Measurements from ENCODE around the gene USP24. TPM values are rescaled to one million over a fixed set of nuclear protein-coding genes. Genes with fewer than 3 reads are reported as not detected.

The USP24 gene
- total RNA-seq, 1 donor from 2014 or later, result 58.1 TPM

DNA sequence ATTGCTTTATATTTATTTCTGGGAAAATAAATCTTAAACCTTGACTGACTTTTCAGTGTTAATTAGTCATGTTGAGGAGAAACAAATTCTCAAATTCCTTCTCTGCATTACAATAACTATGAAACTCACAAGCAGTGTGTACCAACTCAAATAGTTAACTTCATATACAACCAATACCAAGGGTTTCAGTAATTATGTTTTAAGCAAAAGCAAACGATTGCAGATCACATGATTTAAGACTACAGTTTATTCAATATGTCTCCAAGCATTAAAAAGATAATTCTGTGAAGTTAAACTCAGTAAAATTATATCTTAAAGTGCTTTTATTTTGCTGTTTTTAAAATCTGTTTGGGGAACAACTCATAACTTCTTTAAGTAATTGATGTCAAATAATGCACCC, 147.2 kb downstream of the USP24 start:
- Mint-ChIP-seq H3K27ac (no peak overlapping the region), H3K4me3 (no peak overlapping the region), H3K27me3 (ENCODE audit: low read depth) (no peaks in the 10 kb centered on the region), H3K36me3 (peaks cover 46% of the 10 kb centered on the region), H3K4me1 (peaks cover 5% of the 10 kb centered on the region), H3K9me3 (no peaks in the 10 kb centered on the region)
- no peak for DNase-seq (ENCODE audit: low spot score in 2 of 2, unreplicated experiment in 2 of 2)
- TF ChIP-seq, protein P1, sequence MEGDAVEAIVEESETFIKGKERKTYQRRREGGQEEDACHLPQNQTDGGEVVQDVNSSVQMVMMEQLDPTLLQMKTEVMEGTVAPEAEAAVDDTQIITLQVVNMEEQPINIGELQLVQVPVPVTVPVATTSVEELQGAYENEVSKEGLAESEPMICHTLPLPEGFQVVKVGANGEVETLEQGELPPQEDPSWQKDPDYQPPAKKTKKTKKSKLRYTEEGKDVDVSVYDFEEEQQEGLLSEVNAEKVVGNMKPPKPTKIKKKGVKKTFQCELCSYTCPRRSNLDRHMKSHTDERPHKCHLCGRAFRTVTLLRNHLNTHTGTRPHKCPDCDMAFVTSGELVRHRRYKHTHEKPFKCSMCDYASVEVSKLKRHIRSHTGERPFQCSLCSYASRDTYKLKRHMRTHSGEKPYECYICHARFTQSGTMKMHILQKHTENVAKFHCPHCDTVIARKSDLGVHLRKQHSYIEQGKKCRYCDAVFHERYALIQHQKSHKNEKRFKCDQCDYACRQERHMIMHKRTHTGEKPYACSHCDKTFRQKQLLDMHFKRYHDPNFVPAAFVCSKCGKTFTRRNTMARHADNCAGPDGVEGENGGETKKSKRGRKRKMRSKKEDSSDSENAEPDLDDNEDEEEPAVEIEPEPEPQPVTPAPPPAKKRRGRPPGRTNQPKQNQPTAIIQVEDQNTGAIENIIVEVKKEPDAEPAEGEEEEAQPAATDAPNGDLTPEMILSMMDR (IDR thresholded peaks at IDR 0.05; ENCODE audit: unreplicated experiment), result no peak

DNA sequence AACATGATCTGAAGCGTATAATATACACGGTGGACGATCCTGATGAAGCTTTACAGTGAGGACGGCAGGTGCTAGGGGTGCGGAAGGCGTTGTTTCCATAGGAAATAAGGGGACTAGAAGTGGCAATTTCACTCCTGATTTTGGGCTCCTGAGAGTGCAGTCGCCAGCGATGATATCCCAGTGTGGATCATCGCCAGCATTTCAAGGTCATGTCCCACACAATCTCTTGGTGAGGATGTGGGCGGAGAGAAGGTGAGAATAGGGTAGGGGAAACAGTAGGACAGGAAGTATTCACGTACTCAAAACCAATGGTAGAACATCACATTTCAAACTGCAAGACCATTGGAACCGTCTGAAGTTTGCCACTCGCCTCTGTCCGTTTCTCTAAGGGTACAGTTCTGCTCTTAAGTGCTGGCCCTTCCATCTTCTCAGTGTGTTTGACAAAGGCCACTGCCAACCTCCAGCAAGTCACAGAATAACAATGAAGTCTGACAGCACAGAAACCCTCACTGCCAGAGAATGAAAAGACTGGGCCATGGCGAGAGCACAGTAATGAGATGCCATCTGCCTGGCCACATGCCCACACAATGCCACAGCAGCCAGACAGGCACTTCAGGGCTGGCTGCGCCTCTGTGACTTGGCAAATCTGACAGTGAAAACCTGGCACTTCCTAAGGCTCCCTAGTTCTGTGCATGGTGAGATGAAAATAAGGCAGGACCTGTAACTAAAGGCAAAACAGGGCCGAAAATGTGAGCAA, 148.0 kb downstream of the USP24 start:
- no peaks in the 10 kb centered on the region for H3K27me3 Mint-ChIP-seq (ENCODE audit: low read depth)
- no peak for DNase-seq (ENCODE audit: low spot score in 2 of 2, unreplicated experiment in 2 of 2)
- no peak overlapping the region for H3K27ac Mint-ChIP-seq
- H3K36me3 Mint-ChIP-seq, result peaks cover 41% of the 10 kb centered on the region
- peaks cover 5% of the 10 kb centered on the region for H3K4me1 Mint-ChIP-seq
- TF ChIP-seq, protein P1 (IDR thresholded peaks at IDR 0.05; ENCODE audit: unreplicated experiment), result no peak
- no peaks in the 10 kb centered on the region for H3K9me3 Mint-ChIP-seq
- no peak overlapping the region for H3K4me3 Mint-ChIP-seq

DNA sequence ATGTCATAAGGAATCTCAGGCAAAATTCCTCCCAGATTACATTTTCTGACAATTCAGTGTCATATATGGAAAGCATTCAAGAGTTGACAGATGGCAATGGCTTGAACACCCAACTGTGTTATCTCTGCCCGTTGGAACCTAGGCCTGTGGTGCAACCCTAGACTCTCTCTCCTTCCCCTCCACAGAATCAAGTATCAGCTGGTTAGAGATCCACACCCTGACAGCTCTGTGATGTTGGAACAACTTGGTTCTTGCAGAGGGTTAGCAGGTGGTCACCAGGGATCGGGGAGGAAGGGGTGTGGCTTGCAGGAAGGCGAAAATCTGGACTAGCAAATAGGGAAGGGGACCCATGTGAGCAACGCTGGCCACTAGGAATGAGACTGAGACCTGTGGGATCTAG, 149.5 kb downstream of the USP24 start:
- H3K36me3 Mint-ChIP-seq, result peaks cover 30% of the 10 kb centered on the region

DNA sequence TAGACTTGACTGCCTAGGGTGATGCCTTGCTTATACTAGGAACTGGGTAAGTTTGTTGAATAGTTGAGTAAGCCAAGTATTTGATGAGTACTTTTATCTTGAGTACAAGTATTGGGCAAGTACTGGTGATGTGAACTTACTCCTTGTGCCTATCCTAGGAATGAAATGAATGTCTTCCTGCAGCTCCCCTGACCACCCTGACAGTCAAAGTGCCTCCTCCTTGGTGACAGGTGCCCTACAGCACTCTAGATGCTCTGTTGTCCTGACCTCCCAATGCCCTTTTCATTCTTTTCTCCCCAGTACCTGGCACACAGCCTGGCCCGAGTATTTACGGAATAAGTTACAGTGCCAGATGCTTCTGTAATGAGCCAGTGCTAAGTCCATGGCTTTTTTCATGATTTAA, 150.3 kb downstream of the USP24 start:
- TF ChIP-seq, protein P1 (IDR thresholded peaks at IDR 0.05; ENCODE audit: unreplicated experiment), result no peak
- no peak for DNase-seq (ENCODE audit: low spot score in 2 of 2, unreplicated experiment in 2 of 2)
- no peak overlapping the region for H3K27ac Mint-ChIP-seq
- no peaks in the 10 kb centered on the region for H3K27me3 Mint-ChIP-seq (ENCODE audit: low read depth)
- peaks cover 5% of the 10 kb centered on the region for H3K4me1 Mint-ChIP-seq
- H3K36me3 Mint-ChIP-seq, result peaks cover 22% of the 10 kb centered on the region
- no peak overlapping the region for H3K4me3 Mint-ChIP-seq
- H3K9me3 Mint-ChIP-seq, result no peaks in the 10 kb centered on the region

More for the DNA sequence above, 149.5 kb downstream of the USP24 start:
- no peak overlapping the region for H3K4me3 Mint-ChIP-seq
- TF ChIP-seq, protein P1 (IDR thresholded peaks at IDR 0.05; ENCODE audit: unreplicated experiment), result no peak
- no peaks in the 10 kb centered on the region for H3K9me3 Mint-ChIP-seq
- peaks cover 5% of the 10 kb centered on the region for H3K4me1 Mint-ChIP-seq
- H3K27me3 Mint-ChIP-seq (ENCODE audit: low read depth), result no peaks in the 10 kb centered on the region
- no peak overlapping the region for H3K27ac Mint-ChIP-seq
- DNase-seq (ENCODE audit: low spot score in 2 of 2, unreplicated experiment in 2 of 2), result no peak

DNA sequence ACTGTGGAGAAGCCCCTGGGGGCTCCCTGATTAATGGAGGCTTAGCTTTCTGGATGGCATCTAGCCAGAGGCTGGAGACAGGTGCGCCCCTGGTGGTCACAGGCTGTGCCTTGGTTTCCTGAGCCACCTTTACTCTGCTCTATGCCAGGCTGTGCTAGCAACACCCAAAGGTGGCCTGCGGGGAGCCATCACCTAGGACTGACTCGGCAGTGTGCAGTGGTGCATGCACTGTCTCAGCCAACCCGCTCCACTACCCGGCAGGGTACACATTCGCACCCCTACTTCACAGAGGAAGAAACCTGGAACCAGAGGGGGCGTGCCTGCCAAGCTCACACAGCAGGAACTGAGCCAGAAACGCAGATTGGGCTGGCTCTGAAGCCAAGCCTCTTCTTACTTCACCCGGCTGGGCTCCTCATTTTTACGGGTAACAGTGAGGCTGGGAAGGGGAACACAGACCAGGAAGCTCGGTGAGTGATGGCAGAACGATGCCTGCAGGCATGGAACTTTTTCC, 151.0 kb downstream of the USP24 start:
- no peak for DNase-seq (ENCODE audit: low spot score in 2 of 2, unreplicated experiment in 2 of 2)
- Mint-ChIP-seq H3K4me3 (no peak overlapping the region), H3K36me3 (peaks cover 21% of the 10 kb centered on the region), H3K9me3 (no peaks in the 10 kb centered on the region), H3K27me3 (ENCODE audit: low read depth) (no peaks in the 10 kb centered on the region), H3K27ac (no peak overlapping the region), H3K4me1 (peaks cover 5% of the 10 kb centered on the region)
- TF ChIP-seq, protein P1 (IDR thresholded peaks at IDR 0.05; ENCODE audit: unreplicated experiment), result no peak

Measured in mesothelial cell of epicardium (in vitro differentiated cells).